Aorta (tissue), 5 donors: ENCODE results near the gene ZNF791. TPM values are rescaled to one million over a fixed set of nuclear protein-coding genes. Genes with fewer than 3 reads are reported as not detected.
A peak's percentile ranks its signal among the peaks of the same experiment; 100 is the strongest.
"Not testable (repeated sequence)": the region's sequence is repeated elsewhere in the genome, so short reads cannot be mapped to it uniquely, and the experiment has no call there.

Source experiments
- ATAC-seq: fragments of 200-7000 bp; cut with Tn5 transposase; one replicate; pipeline ENCODE4 v1.9.1; 2022; ENCODE audit warnings: moderate library complexity; ENCODE audit not compliant: low FRiP score
- DNase-seq, 2 donors: peaks; one replicate each; pipeline ENCODE4 v3.0.0-alpha.2; 2020
- H3K27ac ChIP-seq, 2 donors: one replicate each; pipeline ENCODE4 v1.5.1; 2013; ENCODE audit warnings: low read length in 2 of 2, mild to moderate bottlenecking in 2 of 2, moderate library complexity in 2 of 2, control low read depth in 1 of 2, inconsistent platforms in 1 of 2, low read depth in 1 of 2
- H3K27me3 ChIP-seq, 2 donors: one replicate each; pipeline ENCODE4 v1.6.1; 2013; ENCODE audit warnings: control low read depth in 1 of 2, low read length in 1 of 2, mild to moderate bottlenecking in 1 of 2, moderate library complexity in 1 of 2; ENCODE audit not compliant: insufficient read depth in 2 of 2, control insufficient read depth in 1 of 2
- H3K36me3 ChIP-seq, 2 donors: one replicate each; pipeline ENCODE4 v1.6.1; 2013; ENCODE audit warnings: control low read depth in 1 of 2, low read length in 1 of 2, mild to moderate bottlenecking in 1 of 2; ENCODE audit not compliant: insufficient read depth in 2 of 2, control insufficient read depth in 1 of 2
- H3K4me1 ChIP-seq, 2 donors: one replicate each; pipeline ENCODE4 v1.6.1; 2013; ENCODE audit warnings: low read length in 2 of 2, control low read depth in 1 of 2, mild to moderate bottlenecking in 1 of 2, moderate library complexity in 1 of 2; ENCODE audit not compliant: insufficient read depth in 2 of 2, control insufficient read depth in 1 of 2
- H3K4me3 ChIP-seq, 2 donors: one replicate each; pipeline ENCODE4 v1.5.1; 2013; ENCODE audit warnings: low read length in 2 of 2, control low read depth in 1 of 2, mild to moderate bottlenecking in 1 of 2
- H3K9me3 ChIP-seq: one replicate; pipeline ENCODE4 v1.6.1; 2013; ENCODE audit warnings: mild to moderate bottlenecking, low read length; ENCODE audit not compliant: control insufficient read depth
- WGBS, 2 donors: extraction: QIAGEN DNeasy Blood & Tissue Kit; methylation state at CpG; one replicate each; pipeline ENCODE4 v1.1.7; 2013; 5-methylcytosine and 5-hydroxymethylcytosine counted together
- intact Hi-C, 2 donors: fragments of 100-400 bp; cut with DNase I; formaldehyde crosslinking; loops; one replicate each; pipeline versions ENCODE4 v1.14.2 to v1.15.0; 2022
- long read RNA-seq, 2 donors: library from polyadenylated mRNA; unstranded; transcript quantifications; one replicate each; pipeline ENCODE4 v2.0.0, GENCODE V29; 2020 to 2021
- polyA plus RNA-seq, 2 donors: library from polyadenylated mRNA; stranded (reverse); fragments of 200-250 nt; gene quantifications; one replicate each; pipeline ENCODE4 v1.2.3, GENCODE V29; 2013
- total RNA-seq, 2 donors: library from RNA; stranded (reverse); fragmentation: NEBNext Ultra II Directional; extraction: Animal tissue kit (Norgen Biotek cat#: 25700); gene quantifications; one replicate each; pipeline ENCODE4 v1.2.1, GENCODE V29; 2021
- donor health status: healthy with polysubstance abuse.
- donor health status: Bipolar disorder and iron deficiency.
- donor health status: DM: no; HTN: no; CAD: no.
- donor health status: DM: no; HTN: no; CAD: no.
- donor health status: DM: yes; HTN: yes; CAD: no.

Gene ZNF791
- total RNA-seq (10 to 100 TPM; 35.2 to 35.4 TPM), polyA plus RNA-seq (10 to 100 TPM in 1 of 2 donors, 1 to 10 TPM in 1; 2.9 to 12.1 TPM)
- long read RNA-seq, donor 1, full-length matches to known transcripts: 48 of 55 reads
- long read RNA-seq, donor 1, partial matches to known transcripts: 0 of 55 reads
- long read RNA-seq, donor 1, other reads (novel, unspliced or antisense): 7 of 55 reads
- long read RNA-seq, donor 2, full-length matches to known transcripts: 6 of 9 reads
- long read RNA-seq, donor 2, partial matches to known transcripts: 0 of 9 reads
- long read RNA-seq, donor 2, other reads (novel, unspliced or antisense): 3 of 9 reads

- 0% methylated on average over 57 to 61 of the region's 61 CpGs for WGBS, 2 donors
- H3K9me3 ChIP-seq: no peaks in the 10 kb centered on the region
- intact Hi-C loops: loop anchor here in 1 of 2 donors (1.0 kb wide), 1 partner anchor 59 kb away; the partner anchor contains the start of gene ZNF564
- ATAC-seq (peak; percentile 99), DNase-seq (peak; percentile 99)
- peak within 1 kb of the TSS; percentile 78 to 92 for H3K4me3 ChIP-seq
- no peaks in the 10 kb centered on the region for H3K36me3 ChIP-seq
- H3K27ac ChIP-seq: peak within 1 kb of the TSS; percentile 96 to 99
- H3K4me1 ChIP-seq: no peaks in the 10 kb centered on the region
- H3K27me3 ChIP-seq: no peaks in the 10 kb centered on the region
These were observed at the start of gene ZNF791, which contains the start of gene ZNF490 for GRCh38 chr19:12610540-12611360. TSS of gene ZNF791 (plus strand) at chr19:12610920. CDS start at chr19:12611080, 160 bp downstream. TSS of gene ZNF490 (minus strand) at chr19:12610813. CDS start at chr19:12610680, 133 bp downstream.

- no peak overlapping the region for H3K4me3 ChIP-seq
- intact Hi-C loops: loop anchor here (2.0 to 5.0 kb wide), 2 partner anchors 103 to 113 kb away; partner anchors contain the start of genes MAN2B1 (in 1 of the 2) and WDR83 (in 1 of the 2)
- DNase-seq (peak; percentile 93 to 98), ATAC-seq (peak; percentile 93)
- H3K9me3 ChIP-seq: peaks cover 1% of the 10 kb centered on the region
- no peaks in the 10 kb centered on the region for H3K4me1 ChIP-seq
- no peak overlapping the region for H3K27ac ChIP-seq
- no peaks in the 10 kb centered on the region for H3K36me3 ChIP-seq
- 17 to 18% methylated on average over 19 of the region's 19 CpGs for WGBS, 2 donors
- no peaks in the 10 kb centered on the region for H3K27me3 ChIP-seq
These were observed 46.6 kb upstream of the ZNF791 start for GRCh38 chr19:12564016-12564664.

GRCh38 chr19:12566380-12566779 lies 44.3 kb upstream of the ZNF791 start:
- 91 to 97% methylated on average over 4 to 5 of the region's 5 CpGs for WGBS, 2 donors
- H3K27ac ChIP-seq, ATAC-seq, DNase-seq, intact Hi-C loops, H3K4me3 ChIP-seq, H3K9me3 ChIP-seq, H3K27me3 ChIP-seq, H3K36me3 ChIP-seq, H3K4me1 ChIP-seq: not testable (repeated sequence)

DNA sequence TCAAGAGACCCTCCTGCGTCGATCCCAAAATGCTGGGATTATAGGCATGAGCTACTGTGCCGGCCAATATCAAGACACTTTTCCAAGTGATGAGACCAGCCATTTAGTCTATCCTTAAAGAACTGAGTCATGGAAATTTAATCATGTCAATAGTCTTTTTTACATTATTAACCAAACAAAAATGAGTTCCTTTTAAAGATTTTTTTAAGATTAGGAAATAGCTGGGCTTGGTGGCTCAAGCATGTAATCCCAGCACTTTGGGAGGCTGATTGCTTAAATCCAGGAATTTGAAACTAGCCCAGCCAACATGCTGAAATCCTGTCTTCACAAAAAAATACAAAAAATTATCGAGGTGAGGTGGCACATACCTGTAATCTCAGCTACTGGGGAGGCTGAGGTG lies 42.8 kb upstream of the ZNF791 start:
- H3K27me3 ChIP-seq: no peaks in the 10 kb centered on the region
- 86% methylated on average over 4 of the region's 4 CpGs for WGBS, 2 donors
- ATAC-seq (no peak), DNase-seq (no peak)
- intact Hi-C loops: no loop called here
- H3K4me3 ChIP-seq: no peak overlapping the region
- no peaks in the 10 kb centered on the region for H3K9me3 ChIP-seq
- H3K4me1 ChIP-seq: no peaks in the 10 kb centered on the region
- H3K27ac ChIP-seq: no peak overlapping the region
- H3K36me3 ChIP-seq: no peaks in the 10 kb centered on the region

GRCh38 chr19:12574036-12574435 lies 36.7 kb upstream of the ZNF791 start:
- peaks cover 2% of the 10 kb centered on the region for H3K9me3 ChIP-seq
- ATAC-seq (no peak), DNase-seq (peak in 1 of 2 donors; percentile 15)
- no peak overlapping the region for H3K27ac ChIP-seq
- no peak overlapping the region for H3K4me3 ChIP-seq
- 71 to 78% methylated on average over 7 of the region's 7 CpGs for WGBS, 2 donors
- peaks cover 0 to 5% of the 10 kb centered on the region in 2 donors for H3K36me3 ChIP-seq
- intact Hi-C loops: no loop called here
- no peaks in the 10 kb centered on the region for H3K4me1 ChIP-seq
- H3K27me3 ChIP-seq: no peaks in the 10 kb centered on the region

GRCh38 chr19:12578641-12579040 lies 32.1 kb upstream of the ZNF791 start:
- Histone ChIP-seq H3K4me1 (no peaks in the 10 kb centered on the region), H3K36me3 (peaks cover 11 to 17% of the 10 kb centered on the region in 2 donors), H3K4me3 (no peak overlapping the region), H3K9me3 (peaks cover 10% of the 10 kb centered on the region), H3K27ac (no peak overlapping the region), H3K27me3 (no peaks in the 10 kb centered on the region)
- intact Hi-C loops: no loop called here
- DNase-seq: peak in 1 of 2 donors; percentile 14
- no peak for ATAC-seq
- WGBS, 2 donors: 96 to 97% methylated on average over 10 of the region's 10 CpGs

GRCh38 chr19:12580180-12580694 lies 30.5 kb upstream of the ZNF791 start:
- intact Hi-C loops: no loop called here
- WGBS, 2 donors: 83 to 89% methylated on average over 11 of the region's 11 CpGs
- Histone ChIP-seq H3K4me1 (no peaks in the 10 kb centered on the region), H3K9me3 (peaks cover 10% of the 10 kb centered on the region), H3K27me3 (no peaks in the 10 kb centered on the region), H3K27ac (no peak overlapping the region), H3K4me3 (no peak overlapping the region), H3K36me3 (peaks cover 11 to 17% of the 10 kb centered on the region in 2 donors)
- ATAC-seq (no peak), DNase-seq (no peak)

DNA sequence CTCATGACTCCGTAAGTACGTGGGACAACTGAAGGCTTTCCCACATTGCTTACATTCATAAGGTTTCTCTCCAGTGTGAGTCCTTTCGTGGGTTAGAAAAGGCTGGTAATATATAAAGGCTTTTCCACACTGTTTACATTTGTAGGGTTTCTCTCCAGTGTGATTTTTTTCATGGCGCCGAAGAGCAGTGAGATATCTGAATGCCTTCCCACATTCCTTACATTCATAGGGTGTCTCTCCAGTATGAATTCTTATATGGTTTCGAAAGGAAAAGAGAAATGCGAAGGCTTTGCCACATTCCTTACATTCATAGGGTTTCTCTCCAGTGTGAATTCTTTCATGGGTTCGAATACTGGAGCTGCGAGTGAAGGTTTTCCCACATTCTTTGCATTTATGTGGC lies 29.6 kb upstream of the ZNF791 start:
- intact Hi-C loops: no loop called here
- 81 to 93% methylated on average over 9 of the region's 9 CpGs for WGBS, 2 donors
- Histone ChIP-seq H3K36me3 (peaks cover 11 to 15% of the 10 kb centered on the region in 2 donors), H3K27ac (no peak overlapping the region), H3K4me3 (no peak overlapping the region), H3K4me1 (no peaks in the 10 kb centered on the region), H3K27me3 (no peaks in the 10 kb centered on the region), H3K9me3 (peaks cover 8% of the 10 kb centered on the region)
- DNase-seq (no peak), ATAC-seq (no peak)
